IMR-90 (cell line): ENCODE measurements around the gene JAKMIP1. TPM values are rescaled to one million over a fixed set of nuclear protein-coding genes. Genes with fewer than 3 reads are reported as not detected.

Experiments
- ATAC-seq: fragments of 200-7000 bp; cut with Tn5 transposase; 2 replicates; pipeline ENCODE4 v1.9.1; 2020; ENCODE audit warnings: low read depth, mild to moderate bottlenecking, moderate library complexity
- BruUV-seq: library from RNA; stranded (reverse); fragments of 400-500 nt; replicated peaks from 2 replicates; lab custom pipeline; 2021; lab: Mats Ljungman, UMichigan
- CTCF ChIA-PET: fragments of 300-600 bp; formaldehyde crosslinking; extraction: SDS; loops from one replicate; lab custom pipeline; 2021; ENCODE audit warnings: antibody characterized with exemption; lab: Yijun Ruan, JAX
- POLR2A ChIA-PET: fragments of 300-600 bp; sonication (Branson Sonifier 250); formaldehyde crosslinking; loops from one replicate; lab custom pipeline; 2022; ENCODE audit warnings: antibody characterized with exemption; ENCODE audit not compliant: unreplicated experiment; lab: Charles Lee
- DNase-seq: peaks from one replicate; pipeline ENCODE4 v3.0.0; 2013
- H2AFZ ChIP-seq: replicated peaks from 2 replicates; pipeline ENCODE3; 2013; ENCODE audit warnings: low read length, mild to moderate bottlenecking; ENCODE audit not compliant: poor library complexity
- H2AK5ac ChIP-seq: 2 replicates; pipeline ENCODE4 v1.6.1; 2013; ENCODE audit warnings: low read depth, low read length, inconsistent platforms
- H2AK9ac ChIP-seq: replicated peaks from 2 replicates; pipeline ENCODE3; 2013; ENCODE audit warnings: mild to moderate bottlenecking, low read depth, low read length, moderate library complexity; ENCODE audit not compliant: poor library complexity
- H2BK120ac ChIP-seq: 2 replicates; pipeline ENCODE4 v1.6.1; 2013; ENCODE audit warnings: low read depth, low read length, inconsistent platforms
- H2BK15ac ChIP-seq: 3 replicates; pipeline ENCODE4 v1.6.1; 2013; ENCODE audit warnings: low read depth, low read length, inconsistent platforms
- H2BK20ac ChIP-seq: 2 replicates; pipeline ENCODE4 v1.6.1; 2013; ENCODE audit warnings: low read depth, mild to moderate bottlenecking, inconsistent platforms, low read length, moderate library complexity
- H2BK5ac ChIP-seq: 2 replicates; pipeline ENCODE4 v1.6.1; 2013; ENCODE audit warnings: mild to moderate bottlenecking, low read depth, low read length, inconsistent platforms; ENCODE audit not compliant: poor library complexity, severe bottlenecking
- H3K14ac ChIP-seq: replicated peaks from 2 replicates; pipeline ENCODE4 v1.6.1; 2013; ENCODE audit warnings: low read depth, low read length, inconsistent platforms
- H3K18ac ChIP-seq: 2 replicates; pipeline ENCODE4 v1.6.1; 2013; ENCODE audit warnings: low read depth, low read length, control low read depth
- H3K23ac ChIP-seq: 2 replicates; pipeline ENCODE4 v1.6.1; 2013; ENCODE audit warnings: low read depth, low read length, inconsistent platforms
- H3K27ac ChIP-seq: 2 replicates; pipeline ENCODE4 v1.5.1; 2013; ENCODE audit warnings: mild to moderate bottlenecking, control low read depth, low read length; ENCODE audit not compliant: insufficient read depth
- H3K27me3 ChIP-seq: 2 replicates; pipeline ENCODE4 v1.6.1; 2013; ENCODE audit warnings: low read length; ENCODE audit not compliant: control insufficient read depth, insufficient read depth
- H3K36me3 ChIP-seq: 2 replicates; pipeline ENCODE4 v1.6.1; 2013; ENCODE audit warnings: low read length, mixed read lengths; ENCODE audit not compliant: control insufficient read depth, insufficient read depth
- H3K4ac ChIP-seq: 2 replicates; pipeline ENCODE4 v1.6.1; 2013; ENCODE audit warnings: low read depth, low read length, inconsistent platforms
- H3K4me1 ChIP-seq: 2 replicates; pipeline ENCODE4 v1.6.1; 2013; ENCODE audit warnings: low read length, mixed read lengths; ENCODE audit not compliant: control insufficient read depth, insufficient read depth
- H3K4me2 ChIP-seq: 2 replicates; pipeline ENCODE4 v1.6.1; 2013; ENCODE audit warnings: low read depth, mild to moderate bottlenecking, control low read depth, low read length, moderate library complexity
- H3K4me3 ChIP-seq: 2 replicates; pipeline ENCODE4 v1.5.1; 2013; ENCODE audit warnings: low read depth, mild to moderate bottlenecking, control low read depth, low read length, moderate library complexity; ENCODE audit not compliant: insufficient read depth
- H3K56ac ChIP-seq: 2 replicates; pipeline ENCODE4 v1.6.1; 2013; ENCODE audit warnings: low read length, inconsistent platforms; ENCODE audit not compliant: insufficient read depth; ENCODE audit errors: extremely low read depth
- H3K79me1 ChIP-seq, 2 experiments: 2 replicates each; pipeline ENCODE4 v1.6.1; 2013; ENCODE audit warnings: low read length in 2 of 2, inconsistent platforms in 1 of 2, low read depth in 1 of 2
- H3K9ac ChIP-seq: 2 replicates; pipeline ENCODE4 v1.6.1; 2013; ENCODE audit warnings: low read depth, low read length, control low read depth
- H3K9me1 ChIP-seq: 2 replicates; pipeline ENCODE4 v1.6.1; 2013; ENCODE audit warnings: low read length, inconsistent platforms; ENCODE audit not compliant: insufficient read depth
- H3K9me3 ChIP-seq: 2 replicates; pipeline ENCODE4 v1.6.1; 2013; ENCODE audit warnings: low read length; ENCODE audit not compliant: control insufficient read depth, insufficient read depth
- H4K20me1 ChIP-seq: 2 replicates; pipeline ENCODE4 v1.6.1; 2013; ENCODE audit warnings: low read length, inconsistent platforms; ENCODE audit not compliant: insufficient read depth
- H4K5ac ChIP-seq: 2 replicates; pipeline ENCODE4 v1.6.1; 2013; ENCODE audit warnings: mild to moderate bottlenecking, low read depth, low read length, control low read depth
- H4K8ac ChIP-seq, 2 experiments: 2 replicates each; pipeline ENCODE4 v1.6.1; 2013; ENCODE audit warnings: low read depth in 2 of 2, low read length in 2 of 2, control low read depth in 1 of 2, inconsistent platforms in 1 of 2
- H4K91ac ChIP-seq: 2 replicates; pipeline ENCODE4 v1.6.1; 2013; ENCODE audit warnings: low read depth, low read length, inconsistent platforms; ENCODE audit not compliant: insufficient read depth
- BHLHE40 ChIP-seq: fragments of 150-350 bp; IDR thresholded peaks from 2 replicates; pipeline ENCODE4 v1.6.1; 2016; ENCODE audit warnings: mild to moderate bottlenecking, low read depth, low read length
- CEBPB ChIP-seq: IDR thresholded peaks from 2 replicates; pipeline ENCODE4 v1.6.1; 2012; ENCODE audit warnings: low read depth, low read length, improper control_type of control experiment
- CHD1 ChIP-seq: IDR thresholded peaks from 2 replicates; pipeline ENCODE4 v1.6.1; 2012; ENCODE audit warnings: low read depth, low read length, improper control_type of control experiment
- FOS ChIP-seq: fragments of 150-350 bp; IDR thresholded peaks from 2 replicates; pipeline ENCODE4 v1.6.1; 2016; ENCODE audit warnings: low read depth, low read length
- MAFK ChIP-seq: IDR thresholded peaks from 2 replicates; pipeline ENCODE4 v1.6.1; 2012; ENCODE audit warnings: low read depth, low read length, improper control_type of control experiment
- MAZ ChIP-seq: IDR thresholded peaks from 2 replicates; pipeline ENCODE4 v1.6.1; 2012; ENCODE audit warnings: low read depth, mild to moderate bottlenecking, low read length, improper control_type of control experiment, moderate library complexity, borderline replicate concordance
- MXI1 ChIP-seq: IDR thresholded peaks from 2 replicates; pipeline ENCODE4 v1.6.1; 2012; ENCODE audit warnings: low read depth, mild to moderate bottlenecking, low read length, moderate library complexity, borderline replicate concordance
- NFE2L2 ChIP-seq: fragments of 150-350 bp; IDR thresholded peaks from 2 replicates; pipeline ENCODE4 v1.6.1; 2016; ENCODE audit warnings: low read depth, mild to moderate bottlenecking, low read length
- POLR2A ChIP-seq: IDR thresholded peaks from 2 replicates; pipeline ENCODE4 v1.6.1; 2012; ENCODE audit warnings: mild to moderate bottlenecking, low read depth, low read length
- RAD21 ChIP-seq: IDR thresholded peaks from 2 replicates; pipeline ENCODE4 v1.6.1; 2012; ENCODE audit warnings: low read length, improper control_type of control experiment
- RCOR1 ChIP-seq: IDR thresholded peaks from 2 replicates; pipeline ENCODE4 v1.6.1; 2012; ENCODE audit warnings: mild to moderate bottlenecking, low read length, improper control_type of control experiment; ENCODE audit not compliant: insufficient replicate concordance
- RFX5 ChIP-seq: IDR thresholded peaks from 2 replicates; pipeline ENCODE4 v1.8.0; 2012; ENCODE audit warnings: low read depth, mild to moderate bottlenecking, low read length, moderate library complexity
- SMC3 ChIP-seq: fragments of 150-350 bp; IDR thresholded peaks from 2 replicates; pipeline ENCODE4 v1.6.1; 2016; ENCODE audit warnings: low read depth, mild to moderate bottlenecking, antibody characterized with exemption, low read length, moderate library complexity
- WGBS, 2 experiments: methylation state at CpG; one replicate each; pipeline versions ENCODE4 v1.1.5 to v1.1.7; 2013; ENCODE audit warnings: missing lambda C conversion rate in 2 of 2; ENCODE audit not compliant: insufficient read length in 1 of 2; ENCODE audit errors: extremely low coverage in 2 of 2; 5-methylcytosine and 5-hydroxymethylcytosine counted together
- dilution Hi-C: fragments of 300-500 bp; cut with HindIII; formaldehyde crosslinking; loops from one replicate; pipeline ENCODE4 v1.14.3; 2018; ENCODE audit warnings: low sequenced_read_pairs; ENCODE audit not compliant: unreplicated experiment
- in situ Hi-C: fragments of 300-500 bp; cut with MboI; formaldehyde crosslinking; loops from 3 replicates; pipeline ENCODE4 v1.14.3; 2019; ENCODE audit warnings: low sequenced_read_pairs, inconsistent platforms, mixed read lengths
- intact Hi-C: fragments of 100-400 bp; cut with micrococcal nuclease; formaldehyde crosslinking; loops from 2 replicates; pipeline ENCODE4 v1.10.0; 2022
- polyA plus RNA-seq, 3 experiments: library from polyadenylated mRNA; depleted of rRNA; stranded (reverse); fragments of >200 nt; gene quantifications; 2 replicates each; pipeline ENCODE4 v1.2.3, GENCODE V29; 2012; ENCODE audit warnings: low replicate concordance in 1 of 3
- total RNA-seq: library from RNA; depleted of rRNA; stranded (reverse); fragments of >200 nt; gene quantifications from 2 replicates; pipeline ENCODE4 v1.2.3, GENCODE V29; 2012
- TF ChIP-seq, protein P1 (sequence below): fragments of 150-350 bp; IDR thresholded peaks from 2 replicates; pipeline ENCODE4 v1.6.1; 2016; ENCODE audit warnings: low read depth, mild to moderate bottlenecking, low read length, moderate library complexity, borderline replicate concordance
- TF ChIP-seq, protein P2 (sequence below): conservative IDR thresholded peaks from 2 replicates; pipeline ENCODE4 v1.5.1; 2012; ENCODE audit warnings: mild to moderate bottlenecking, low read depth, low read length, improper control_type of control experiment
- TF ChIP-seq, protein P3 (sequence below): fragments of 150-350 bp; IDR thresholded peaks from 2 replicates; pipeline ENCODE4 v1.6.1; 2017; ENCODE audit warnings: mild to moderate bottlenecking, antibody characterized with exemption, low read length, low read depth

JAKMIP1 gene
- total and polyA plus RNA-seq, 2 of the 4 experiments (the other 2 are of a cell fraction): not detected

GRCh38 chr4:6087669-6088341 is 112.5 kb downstream of the JAKMIP1 start:
- no peak overlapping the region for H2BK120ac ChIP-seq
- dilution Hi-C loops: no loop called here
- no peak overlapping the region for H3K23ac ChIP-seq
- H3K4me1 ChIP-seq: no peaks in the 10 kb centered on the region
- no peak overlapping the region for H2BK20ac ChIP-seq
- no peak overlapping the region for H3K56ac ChIP-seq
- H2BK5ac ChIP-seq: no peak overlapping the region
- H2AK9ac ChIP-seq: no peak overlapping the region
- POLR2A ChIA-PET: no interaction called here
- H2BK15ac ChIP-seq: no peak overlapping the region
- CTCF ChIA-PET: interaction anchor here (1.3 kb wide), 1 partner anchor 12 kb away, joined by 3 read pairs; no protein-coding TSS in a partner anchor
- H3K36me3 ChIP-seq: no peaks in the 10 kb centered on the region
- H2AFZ ChIP-seq: no peak overlapping the region
- in situ Hi-C loops: no loop called here
- H3K4me3 ChIP-seq: no peak overlapping the region
- H3K9ac ChIP-seq: no peak overlapping the region
- no peak for TF ChIP-seq CHD1
- no peak for TF ChIP-seq RCOR1
- TF ChIP-seq FOS: no peak
- TF ChIP-seq RFX5: no peak
- TF ChIP-seq NFE2L2: no peak
- no peak for TF ChIP-seq MAFK
- TF ChIP-seq CEBPB: no peak
- no peak for TF ChIP-seq MAZ
- TF ChIP-seq BHLHE40: no peak
- TF ChIP-seq MXI1: no peak
- TF ChIP-seq, protein P1, sequence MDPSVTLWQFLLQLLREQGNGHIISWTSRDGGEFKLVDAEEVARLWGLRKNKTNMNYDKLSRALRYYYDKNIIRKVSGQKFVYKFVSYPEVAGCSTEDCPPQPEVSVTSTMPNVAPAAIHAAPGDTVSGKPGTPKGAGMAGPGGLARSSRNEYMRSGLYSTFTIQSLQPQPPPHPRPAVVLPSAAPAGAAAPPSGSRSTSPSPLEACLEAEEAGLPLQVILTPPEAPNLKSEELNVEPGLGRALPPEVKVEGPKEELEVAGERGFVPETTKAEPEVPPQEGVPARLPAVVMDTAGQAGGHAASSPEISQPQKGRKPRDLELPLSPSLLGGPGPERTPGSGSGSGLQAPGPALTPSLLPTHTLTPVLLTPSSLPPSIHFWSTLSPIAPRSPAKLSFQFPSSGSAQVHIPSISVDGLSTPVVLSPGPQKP: no peak
- TF ChIP-seq, protein P2, sequence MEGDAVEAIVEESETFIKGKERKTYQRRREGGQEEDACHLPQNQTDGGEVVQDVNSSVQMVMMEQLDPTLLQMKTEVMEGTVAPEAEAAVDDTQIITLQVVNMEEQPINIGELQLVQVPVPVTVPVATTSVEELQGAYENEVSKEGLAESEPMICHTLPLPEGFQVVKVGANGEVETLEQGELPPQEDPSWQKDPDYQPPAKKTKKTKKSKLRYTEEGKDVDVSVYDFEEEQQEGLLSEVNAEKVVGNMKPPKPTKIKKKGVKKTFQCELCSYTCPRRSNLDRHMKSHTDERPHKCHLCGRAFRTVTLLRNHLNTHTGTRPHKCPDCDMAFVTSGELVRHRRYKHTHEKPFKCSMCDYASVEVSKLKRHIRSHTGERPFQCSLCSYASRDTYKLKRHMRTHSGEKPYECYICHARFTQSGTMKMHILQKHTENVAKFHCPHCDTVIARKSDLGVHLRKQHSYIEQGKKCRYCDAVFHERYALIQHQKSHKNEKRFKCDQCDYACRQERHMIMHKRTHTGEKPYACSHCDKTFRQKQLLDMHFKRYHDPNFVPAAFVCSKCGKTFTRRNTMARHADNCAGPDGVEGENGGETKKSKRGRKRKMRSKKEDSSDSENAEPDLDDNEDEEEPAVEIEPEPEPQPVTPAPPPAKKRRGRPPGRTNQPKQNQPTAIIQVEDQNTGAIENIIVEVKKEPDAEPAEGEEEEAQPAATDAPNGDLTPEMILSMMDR: peak; percentile 24; the same call in 1 of the 2 replicates
- TF ChIP-seq, protein P3, sequence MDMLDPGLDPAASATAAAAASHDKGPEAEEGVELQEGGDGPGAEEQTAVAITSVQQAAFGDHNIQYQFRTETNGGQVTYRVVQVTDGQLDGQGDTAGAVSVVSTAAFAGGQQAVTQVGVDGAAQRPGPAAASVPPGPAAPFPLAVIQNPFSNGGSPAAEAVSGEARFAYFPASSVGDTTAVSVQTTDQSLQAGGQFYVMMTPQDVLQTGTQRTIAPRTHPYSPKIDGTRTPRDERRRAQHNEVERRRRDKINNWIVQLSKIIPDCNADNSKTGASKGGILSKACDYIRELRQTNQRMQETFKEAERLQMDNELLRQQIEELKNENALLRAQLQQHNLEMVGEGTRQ: no peak
- peak; percentile 19; the same call in 1 of the 2 replicates for TF ChIP-seq SMC3
- TF ChIP-seq RAD21: no peak
- TF ChIP-seq POLR2A: no peak
- ATAC-seq (no peak), DNase-seq (peak; percentile 28)
- no peak overlapping the region for H3K4ac ChIP-seq
- no peaks in the 10 kb centered on the region for H3K79me1 ChIP-seq
- no peak overlapping the region for H2AK5ac ChIP-seq
- no peaks in the 10 kb centered on the region for H4K20me1 ChIP-seq
- BruUV-seq: no TSS peak
- no peaks in the 10 kb centered on the region for H3K9me1 ChIP-seq
- H3K27ac ChIP-seq: no peak overlapping the region
- H3K14ac ChIP-seq: no peak overlapping the region
- no peak overlapping the region for H3K18ac ChIP-seq
- H3K4me2 ChIP-seq: no peak overlapping the region
- no peaks in the 10 kb centered on the region for H3K27me3 ChIP-seq
- no peak overlapping the region for H4K8ac ChIP-seq
- H4K5ac ChIP-seq: no peak overlapping the region
- WGBS, 2 experiments: no CpG with 5 or more reads among the region's 7 CpGs
- no peak overlapping the region for H4K91ac ChIP-seq
- intact Hi-C loops: no loop called here
- 0 out of 2 replicates have a peak, but pooled peaks cover 2% of the 10 kb centered on the region for H3K9me3 ChIP-seq
